GM18505 (cell line): Measurements from ENCODE around the gene UNC45B.
"Not testable (repeated sequence)": the region's sequence is repeated elsewhere in the genome, so short reads cannot be mapped to it uniquely, and the experiment has no call there.

Experiments used
- ATAC-seq: cut with Tn5 transposase; IDR thresholded peaks from one replicate; pipeline ENCODE4 v1.9.1; 2021; ENCODE audit not compliant: unreplicated experiment
- POLR2A ChIP-seq: IDR thresholded peaks from 4 replicates; pipeline ENCODE4 v1.6.1; 2011; ENCODE audit warnings: borderline replicate concordance; ENCODE audit not compliant: insufficient read depth, insufficient read length; ENCODE audit errors: extremely low read depth

UNC45B gene

GRCh38 chr17:35147375-35147905 is at the start of gene UNC45B:
Gene UNC45B (plus strand): TSS chr17:35147817. CDS start chr17:35148264, 447 bp downstream.
- no peak for TF ChIP-seq POLR2A

GRCh38 chr17:35099908-35100307 is 47.7 kb upstream of the UNC45B start:
- ATAC-seq, result no peak
- TF ChIP-seq POLR2A, result no peak

More at GRCh38 chr17:35147375-35147905, at the start of gene UNC45B:
- no peak for ATAC-seq

- TF ChIP-seq POLR2A, result no peak
- no peak for ATAC-seq
Observed at GRCh38 chr17:35101036-35101435, 46.6 kb upstream of the UNC45B start.

GRCh38 chr17:35101725-35102124 is 45.9 kb upstream of the UNC45B start:
- ATAC-seq, result no peak
- no peak for TF ChIP-seq POLR2A

GRCh38 chr17:35103271-35103670 is 44.3 kb upstream of the UNC45B start:
- no peak for TF ChIP-seq POLR2A
- no peak for ATAC-seq

- no peak for ATAC-seq
Observed at GRCh38 chr17:35104844-35105450, 42.7 kb upstream of the UNC45B start.

GRCh38 chr17:35110791-35111190 is 36.8 kb upstream of the UNC45B start:
- ATAC-seq, result not testable (repeated sequence)

More at GRCh38 chr17:35104844-35105450, 42.7 kb upstream of the UNC45B start:
- TF ChIP-seq POLR2A, result no peak

- no peak for TF ChIP-seq POLR2A
- no peak for ATAC-seq
Observed at GRCh38 chr17:35116845-35117244, 30.8 kb upstream of the UNC45B start.

- ATAC-seq, result no peak
- TF ChIP-seq POLR2A, result no peak
Observed at GRCh38 chr17:35117984-35118383, 29.6 kb upstream of the UNC45B start.

- peak; percentile 67 for TF ChIP-seq POLR2A
- peak; percentile 85 for ATAC-seq
Observed at GRCh38 chr17:35119370-35120165, 28.0 kb upstream of the UNC45B start, which contains the start of gene RAD51D. Gene RAD51D (minus strand): TSS chr17:35119860. CDS start chr17:35119613, 247 bp downstream.

- no peak for TF ChIP-seq POLR2A
- ATAC-seq, result no peak
Observed at GRCh38 chr17:35121315-35121714, 26.3 kb upstream of the UNC45B start, which contains the start of gene FNDC8. Gene FNDC8 (plus strand): TSS chr17:35121615. CDS start chr17:35121694, 79 bp downstream.

- ATAC-seq, result no peak
- no peak for TF ChIP-seq POLR2A
Observed at GRCh38 chr17:35127751-35128514, 19.7 kb upstream of the UNC45B start.

- no peak for ATAC-seq
- peak; percentile 21 for TF ChIP-seq POLR2A
Observed at GRCh38 chr17:35129154-35129972, 18.3 kb upstream of the UNC45B start.

- no peak for TF ChIP-seq POLR2A
Observed at GRCh38 chr17:35129973-35130351, 17.7 kb upstream of the UNC45B start.

More at GRCh38 chr17:35129973-35130351, 17.7 kb upstream of the UNC45B start:
- ATAC-seq, result no peak
